NCI-H146 treated with DMSO at 0.1 percent for 48 hours (cell line): ENCODE results near the gene FGF12.

Experiments
- DNase-seq: peaks from one replicate; lab custom pipeline; 2025; ENCODE audit not compliant: unreplicated experiment; lab: John Stamatoyannopoulos, UW

FGF12 gene

GRCh38 chr3:192352142-192352541 is 375.2 kb downstream of the FGF12 start:
- DNase-seq: no peak

GRCh38 chr3:192351441-192351840 is 375.9 kb downstream of the FGF12 start:
- no peak for DNase-seq

GRCh38 chr3:192340031-192340430 is 387.3 kb downstream of the FGF12 start:
- DNase-seq: no peak

- DNase-seq: no peak
Measured at GRCh38 chr3:192339214-192339613, 388.1 kb downstream of the FGF12 start.

- no peak for DNase-seq
Measured at GRCh38 chr3:192336286-192336685, 391.1 kb downstream of the FGF12 start.

- DNase-seq: no peak
Measured at GRCh38 chr3:192332386-192333291, 394.7 kb downstream of the FGF12 start.

GRCh38 chr3:192331749-192332385 is 395.5 kb downstream of the FGF12 start:
- no peak for DNase-seq

- DNase-seq: no peak
Measured at GRCh38 chr3:192326656-192327055, 400.7 kb downstream of the FGF12 start.

GRCh38 chr3:192317564-192317963 is 409.8 kb downstream of the FGF12 start:
- no peak for DNase-seq

- no peak for DNase-seq
Measured at GRCh38 chr3:192313605-192314004, 413.7 kb downstream of the FGF12 start.

- DNase-seq: no peak
Measured at GRCh38 chr3:192307631-192308030, 419.7 kb downstream of the FGF12 start.

- DNase-seq: no peak
Measured at GRCh38 chr3:192303235-192303634, 424.1 kb downstream of the FGF12 start.

- DNase-seq: no peak
Measured at GRCh38 chr3:192302721-192303120, 424.6 kb downstream of the FGF12 start.

- no peak for DNase-seq
Measured at GRCh38 chr3:192299921-192300320, 427.4 kb downstream of the FGF12 start.

GRCh38 chr3:192296845-192297244 is 430.5 kb downstream of the FGF12 start:
- no peak for DNase-seq

- DNase-seq: no peak
Measured at GRCh38 chr3:192284443-192285072, 442.8 kb downstream of the FGF12 start.

GRCh38 chr3:192281207-192281880 is 446.0 kb downstream of the FGF12 start:
- no peak for DNase-seq

GRCh38 chr3:192279664-192280063 is 447.7 kb downstream of the FGF12 start:
- DNase-seq: no peak

GRCh38 chr3:192277477-192277876 is 449.9 kb downstream of the FGF12 start:
- no peak for DNase-seq

- no peak for DNase-seq
Measured at GRCh38 chr3:192275741-192276355, 451.5 kb downstream of the FGF12 start.

GRCh38 chr3:192273697-192274010 is 453.7 kb downstream of the FGF12 start:
- no peak for DNase-seq
